ENCODE results near the gene DERA. TPM values are rescaled to one million over a fixed set of nuclear protein-coding genes. Genes with fewer than 3 reads are reported as not detected.
A peak's percentile ranks its signal among the peaks of the same experiment; 100 is the strongest.

The DERA gene
- total RNA-seq, 1 experiment from 2014 or later: 22.6 TPM

- Histone ChIP-seq H3K9me3 (ENCODE audit: control insufficient read depth, insufficient read depth, low read depth, low read length) (no peaks in the 10 kb centered on the region), H3K4me3 (ENCODE audit: low read depth in 2 of 2, low read length in 2 of 2) (no peak overlapping the region), H3K36me3 (ENCODE audit: control insufficient read depth, insufficient read depth, low read length) (no peaks in the 10 kb centered on the region), H3K27me3 (ENCODE audit: control insufficient read depth, insufficient read depth, low read length) (no peaks in the 10 kb centered on the region), H3K4me1 (ENCODE audit: control insufficient read depth, insufficient read depth, low read length) (no peaks in the 10 kb centered on the region), H3K27ac (ENCODE audit: low read length) (no peak overlapping the region)
- intact Hi-C loops (cut with micrococcal nuclease; ENCODE audit: unreplicated experiment) (no loop called here), in situ Hi-C loops (cut with HindIII; ENCODE audit: low pct_unique_long_range_greater_than_20kb, low sequenced_read_pairs) (no loop called here)
- POLR2A ChIA-PET: no interaction called here
- DNase-seq (ENCODE audit: low read depth, low spot score) (no peak), ATAC-seq (peak; percentile 75)
- CTCF ChIA-PET: no interaction called here
- TF ChIP-seq REST (IDR thresholded peaks at IDR 0.05; ENCODE audit: insufficient read depth in 1 of 2, low read depth in 2 of 2, low read length in 1 of 2) (no peak), TCF7L2 (IDR thresholded peaks at IDR 0.05; ENCODE audit: low read depth, low read length) (no peak), SIN3A (IDR thresholded peaks at IDR 0.05; ENCODE audit: borderline replicate concordance, insufficient read depth, low read depth, low read length) (no peak), POLR2AphosphoS5 (IDR thresholded peaks at IDR 0.05; ENCODE audit: low read depth, low read length) (no peak)
- BruUV-seq (replicated peaks): no TSS peak
Observed at GRCh38 chr12:15928870-15929571, 17.9 kb downstream of the DERA start.

- CTCF ChIA-PET: no interaction called here
- no TSS peak for BruUV-seq (replicated peaks)
- Histone ChIP-seq H3K4me3 (ENCODE audit: low read depth in 2 of 2, low read length in 2 of 2) (no peak overlapping the region), H3K9me3 (ENCODE audit: control insufficient read depth, insufficient read depth, low read depth, low read length) (no peaks in the 10 kb centered on the region), H3K27me3 (ENCODE audit: control insufficient read depth, insufficient read depth, low read length) (no peaks in the 10 kb centered on the region), H3K36me3 (ENCODE audit: control insufficient read depth, insufficient read depth, low read length) (no peaks in the 10 kb centered on the region), H3K27ac (ENCODE audit: low read length) (no peak overlapping the region), H3K4me1 (ENCODE audit: control insufficient read depth, insufficient read depth, low read length) (no peaks in the 10 kb centered on the region)
- in situ Hi-C loops (cut with HindIII; ENCODE audit: low pct_unique_long_range_greater_than_20kb, low sequenced_read_pairs) (no loop called here), intact Hi-C loops (cut with micrococcal nuclease; ENCODE audit: unreplicated experiment) (no loop called here)
- no peak for DNase-seq (ENCODE audit: low read depth, low spot score)
- POLR2A ChIA-PET: no interaction called here
- ATAC-seq: no peak
- TF ChIP-seq SIN3A (IDR thresholded peaks at IDR 0.05; ENCODE audit: borderline replicate concordance, insufficient read depth, low read depth, low read length): no peak
- no peak for TF ChIP-seq TCF7L2 (IDR thresholded peaks at IDR 0.05; ENCODE audit: low read depth, low read length)
- TF ChIP-seq, protein P1, sequence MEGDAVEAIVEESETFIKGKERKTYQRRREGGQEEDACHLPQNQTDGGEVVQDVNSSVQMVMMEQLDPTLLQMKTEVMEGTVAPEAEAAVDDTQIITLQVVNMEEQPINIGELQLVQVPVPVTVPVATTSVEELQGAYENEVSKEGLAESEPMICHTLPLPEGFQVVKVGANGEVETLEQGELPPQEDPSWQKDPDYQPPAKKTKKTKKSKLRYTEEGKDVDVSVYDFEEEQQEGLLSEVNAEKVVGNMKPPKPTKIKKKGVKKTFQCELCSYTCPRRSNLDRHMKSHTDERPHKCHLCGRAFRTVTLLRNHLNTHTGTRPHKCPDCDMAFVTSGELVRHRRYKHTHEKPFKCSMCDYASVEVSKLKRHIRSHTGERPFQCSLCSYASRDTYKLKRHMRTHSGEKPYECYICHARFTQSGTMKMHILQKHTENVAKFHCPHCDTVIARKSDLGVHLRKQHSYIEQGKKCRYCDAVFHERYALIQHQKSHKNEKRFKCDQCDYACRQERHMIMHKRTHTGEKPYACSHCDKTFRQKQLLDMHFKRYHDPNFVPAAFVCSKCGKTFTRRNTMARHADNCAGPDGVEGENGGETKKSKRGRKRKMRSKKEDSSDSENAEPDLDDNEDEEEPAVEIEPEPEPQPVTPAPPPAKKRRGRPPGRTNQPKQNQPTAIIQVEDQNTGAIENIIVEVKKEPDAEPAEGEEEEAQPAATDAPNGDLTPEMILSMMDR (IDR thresholded peaks at IDR 0.05): no peak; the same call in 1 of the 2 replicates
- TF ChIP-seq REST (IDR thresholded peaks at IDR 0.05; ENCODE audit: insufficient read depth in 1 of 2, low read depth in 2 of 2, low read length in 1 of 2): no peak
- TF ChIP-seq POLR2AphosphoS5 (IDR thresholded peaks at IDR 0.05; ENCODE audit: low read depth, low read length): no peak
Observed at GRCh38 chr12:15931590-15932053, 20.5 kb downstream of the DERA start.

All from Panc1 (cell line).